Activated gamma-delta T cell treated with anti-CD3 and anti-CD28 coated beads, Interleukin-2, amount 50 U/mL, for 16 hours (primary cell): ENCODE results near the gene MAP7.
"Not testable (repeated sequence)": the region's sequence is repeated elsewhere in the genome, so short reads cannot be mapped to it uniquely, and the experiment has no call there.

Source experiments
- DNase-seq: peaks from one replicate; pipeline ENCODE4 v3.0.0-alpha.2; 2020; ENCODE audit warnings: low read depth

Gene MAP7

GRCh38 chr6:136375836-136376235 is 174.4 kb downstream of the MAP7 start:
- DNase-seq, result not testable (repeated sequence)

- DNase-seq, result no peak
Observed at GRCh38 chr6:136371959-136372358, 178.3 kb downstream of the MAP7 start.

- no peak for DNase-seq
Observed at GRCh38 chr6:136370988-136371728, 179.1 kb downstream of the MAP7 start.

- no peak for DNase-seq
Observed at GRCh38 chr6:136365776-136366354, 184.4 kb downstream of the MAP7 start.

GRCh38 chr6:136362421-136363356 is 187.5 kb downstream of the MAP7 start:
- DNase-seq, result no peak

GRCh38 chr6:136361787-136362186 is 188.4 kb downstream of the MAP7 start:
- no peak for DNase-seq

GRCh38 chr6:136360783-136361182 is 189.4 kb downstream of the MAP7 start:
- DNase-seq, result no peak

GRCh38 chr6:136359851-136360250 is 190.4 kb downstream of the MAP7 start:
- no peak for DNase-seq

- DNase-seq, result no peak
Observed at GRCh38 chr6:136351518-136352110, 198.6 kb downstream of the MAP7 start.

GRCh38 chr6:136350914-136351313 is 199.3 kb downstream of the MAP7 start:
- no peak for DNase-seq

- no peak for DNase-seq
Observed at GRCh38 chr6:136347847-136348246, 202.4 kb downstream of the MAP7 start.

- DNase-seq, result no peak
Observed at GRCh38 chr6:136345145-136345544, 205.1 kb downstream of the MAP7 start.

GRCh38 chr6:136344420-136344819 is 205.8 kb downstream of the MAP7 start:
- no peak for DNase-seq

- DNase-seq, result no peak
Observed at GRCh38 chr6:136343700-136344099, 206.5 kb downstream of the MAP7 start.

GRCh38 chr6:136343275-136343674 is 206.9 kb downstream of the MAP7 start:
- DNase-seq, result no peak

GRCh38 chr6:136341967-136342366 is 208.3 kb downstream of the MAP7 start:
- DNase-seq, result no peak

- no peak for DNase-seq
Observed at GRCh38 chr6:136341367-136341766, 208.9 kb downstream of the MAP7 start.

- DNase-seq, result no peak
Observed at GRCh38 chr6:136338486-136338885, 211.7 kb downstream of the MAP7 start.

- no peak for DNase-seq
Observed at GRCh38 chr6:136337606-136338005, 212.6 kb downstream of the MAP7 start.

GRCh38 chr6:136337121-136337520 is 213.1 kb downstream of the MAP7 start:
- DNase-seq, result no peak

GRCh38 chr6:136335736-136336363 is 214.4 kb downstream of the MAP7 start:
- no peak for DNase-seq

GRCh38 chr6:136334853-136335252 is 215.4 kb downstream of the MAP7 start:
- DNase-seq, result no peak
